ENCODE results near the gene MAN2B1.

- TF ChIP-seq BHLHE40 (IDR thresholded peaks at IDR 0.05; ENCODE audit: borderline replicate concordance) (no peak), TARDBP (IDR thresholded peaks at IDR 0.05) (no peak), FOXK2 (IDR thresholded peaks at IDR 0.05) (no peak), CTBP1 (IDR thresholded peaks at IDR 0.05; ENCODE audit: borderline replicate concordance) (no peak), ELF4 (IDR thresholded peaks at IDR 0.05) (no peak), FOXM1 (IDR thresholded peaks at IDR 0.05; ENCODE audit: borderline replicate concordance) (no peak), SP1 (IDR thresholded peaks at IDR 0.05) (no peak), FOXA1 (IDR thresholded peaks at IDR 0.05) (no peak)
- TF ChIP-seq, protein P1, sequence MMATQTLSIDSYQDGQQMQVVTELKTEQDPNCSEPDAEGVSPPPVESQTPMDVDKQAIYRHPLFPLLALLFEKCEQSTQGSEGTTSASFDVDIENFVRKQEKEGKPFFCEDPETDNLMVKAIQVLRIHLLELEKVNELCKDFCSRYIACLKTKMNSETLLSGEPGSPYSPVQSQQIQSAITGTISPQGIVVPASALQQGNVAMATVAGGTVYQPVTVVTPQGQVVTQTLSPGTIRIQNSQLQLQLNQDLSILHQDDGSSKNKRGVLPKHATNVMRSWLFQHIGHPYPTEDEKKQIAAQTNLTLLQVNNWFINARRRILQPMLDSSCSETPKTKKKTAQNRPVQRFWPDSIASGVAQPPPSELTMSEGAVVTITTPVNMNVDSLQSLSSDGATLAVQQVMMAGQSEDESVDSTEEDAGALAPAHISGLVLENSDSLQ (IDR thresholded peaks at IDR 0.05): no peak
Measured at GRCh38 chr19:12680034-12680433, 13.5 kb upstream of the MAN2B1 start.

Data from HEK293T (cell line).